Measurements from ENCODE around the gene AK5.

- no peak for TF ChIP-seq POLR2AphosphoS5 (IDR thresholded peaks at IDR 0.05; ENCODE audit: low read depth, low read length)
- no peak for TF ChIP-seq TAF1 (IDR thresholded peaks at IDR 0.05; ENCODE audit: borderline replicate concordance, insufficient read depth, low read length)
- TF ChIP-seq REST (IDR thresholded peaks at IDR 0.05; ENCODE audit: insufficient read depth in 1 of 2, low read depth in 2 of 2, low read length in 2 of 2) = no peak
These were observed 16.6 kb upstream of the AK5 start for GRCh38 chr1:77265180-77265579.
